Measurements from ENCODE around the gene MLC1. TPM values are rescaled to one million over a fixed set of nuclear protein-coding genes. Genes with fewer than 3 reads are reported as not detected.

MLC1 gene
- total RNA-seq, 1 donor from 2014 or later = 1.2 TPM

DNA sequence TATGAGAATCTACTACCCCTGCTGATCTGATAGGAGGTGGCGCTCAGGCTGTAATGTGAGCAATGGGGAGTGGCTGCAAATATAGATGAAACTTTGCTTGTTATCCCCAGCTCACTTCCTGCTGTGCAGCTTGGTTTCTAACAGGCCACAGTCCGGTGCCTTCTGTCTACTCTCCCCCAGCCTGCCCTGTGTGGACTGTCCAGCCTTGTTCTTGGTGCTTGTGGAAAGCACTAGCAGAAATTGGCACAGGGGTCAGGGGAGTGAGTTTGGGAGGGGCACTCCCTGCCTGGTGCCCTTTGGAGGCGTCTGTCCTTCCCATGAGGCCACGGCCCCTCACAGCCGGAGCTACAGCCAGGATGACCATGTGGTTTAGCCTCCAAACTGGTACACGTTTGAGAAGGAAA, 18.9 kb upstream of the MLC1 start:
- no peaks in the 10 kb centered on the region for H3K36me3 Mint-ChIP-seq (ENCODE audit: low read depth, unreplicated experiment)

GRCh38 chr22:50102946-50103345, 17.7 kb upstream of the MLC1 start:
- Mint-ChIP-seq H3K4me3 (ENCODE audit: unreplicated experiment) (no peak overlapping the region), H3K4me1 (ENCODE audit: unreplicated experiment) (peaks cover 4% of the 10 kb centered on the region), H3K9me3 (ENCODE audit: unreplicated experiment) (no peaks in the 10 kb centered on the region), H3K27ac (ENCODE audit: unreplicated experiment) (no peak overlapping the region), H3K27me3 (ENCODE audit: unreplicated experiment) (peaks cover 4% of the 10 kb centered on the region), H3K36me3 (ENCODE audit: low read depth, unreplicated experiment) (no peaks in the 10 kb centered on the region)
- no peak for DNase-seq (ENCODE audit: low spot score)
- TF ChIP-seq, protein P1, sequence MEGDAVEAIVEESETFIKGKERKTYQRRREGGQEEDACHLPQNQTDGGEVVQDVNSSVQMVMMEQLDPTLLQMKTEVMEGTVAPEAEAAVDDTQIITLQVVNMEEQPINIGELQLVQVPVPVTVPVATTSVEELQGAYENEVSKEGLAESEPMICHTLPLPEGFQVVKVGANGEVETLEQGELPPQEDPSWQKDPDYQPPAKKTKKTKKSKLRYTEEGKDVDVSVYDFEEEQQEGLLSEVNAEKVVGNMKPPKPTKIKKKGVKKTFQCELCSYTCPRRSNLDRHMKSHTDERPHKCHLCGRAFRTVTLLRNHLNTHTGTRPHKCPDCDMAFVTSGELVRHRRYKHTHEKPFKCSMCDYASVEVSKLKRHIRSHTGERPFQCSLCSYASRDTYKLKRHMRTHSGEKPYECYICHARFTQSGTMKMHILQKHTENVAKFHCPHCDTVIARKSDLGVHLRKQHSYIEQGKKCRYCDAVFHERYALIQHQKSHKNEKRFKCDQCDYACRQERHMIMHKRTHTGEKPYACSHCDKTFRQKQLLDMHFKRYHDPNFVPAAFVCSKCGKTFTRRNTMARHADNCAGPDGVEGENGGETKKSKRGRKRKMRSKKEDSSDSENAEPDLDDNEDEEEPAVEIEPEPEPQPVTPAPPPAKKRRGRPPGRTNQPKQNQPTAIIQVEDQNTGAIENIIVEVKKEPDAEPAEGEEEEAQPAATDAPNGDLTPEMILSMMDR (IDR thresholded peaks at IDR 0.05; ENCODE audit: unreplicated experiment) = no peak

More for the DNA sequence above, 18.9 kb upstream of the MLC1 start:
- DNase-seq (ENCODE audit: low spot score) = no peak
- no peak overlapping the region for H3K27ac Mint-ChIP-seq (ENCODE audit: unreplicated experiment)
- TF ChIP-seq, protein P1 (IDR thresholded peaks at IDR 0.05; ENCODE audit: unreplicated experiment) = no peak
- H3K9me3 Mint-ChIP-seq (ENCODE audit: unreplicated experiment) = no peaks in the 10 kb centered on the region
- H3K4me3 Mint-ChIP-seq (ENCODE audit: unreplicated experiment) = no peak overlapping the region
- H3K4me1 Mint-ChIP-seq (ENCODE audit: unreplicated experiment) = peaks cover 4% of the 10 kb centered on the region
- peaks cover 4% of the 10 kb centered on the region for H3K27me3 Mint-ChIP-seq (ENCODE audit: unreplicated experiment)

GRCh38 chr22:50101870-50102565, 16.8 kb upstream of the MLC1 start:
- TF ChIP-seq, protein P1 (IDR thresholded peaks at IDR 0.05; ENCODE audit: unreplicated experiment) = no peak
- Mint-ChIP-seq H3K4me1 (ENCODE audit: unreplicated experiment) (peaks cover 4% of the 10 kb centered on the region), H3K9me3 (ENCODE audit: unreplicated experiment) (no peaks in the 10 kb centered on the region), H3K36me3 (ENCODE audit: low read depth, unreplicated experiment) (no peaks in the 10 kb centered on the region), H3K4me3 (ENCODE audit: unreplicated experiment) (no peak overlapping the region), H3K27me3 (ENCODE audit: unreplicated experiment) (peaks cover 4% of the 10 kb centered on the region), H3K27ac (ENCODE audit: unreplicated experiment) (no peak overlapping the region)
- no peak for DNase-seq (ENCODE audit: low spot score)

DNA sequence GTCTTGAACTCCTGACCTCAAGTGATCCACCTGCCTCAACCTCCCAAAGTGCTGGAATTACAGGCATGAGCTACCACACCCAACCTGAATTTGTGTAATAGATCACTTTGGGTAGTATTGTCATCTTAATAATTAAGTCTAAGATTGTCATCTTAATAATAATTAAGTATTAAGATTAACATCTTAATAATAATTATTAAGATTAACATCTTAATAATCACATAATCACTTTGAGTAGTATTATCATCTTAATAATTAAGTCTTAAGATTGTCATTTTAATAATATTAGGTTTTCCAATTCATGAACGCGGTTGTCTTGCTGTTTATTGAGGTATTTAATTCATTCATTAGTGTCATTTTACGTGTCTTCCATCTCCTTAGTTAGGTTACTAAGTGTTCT, 12.8 kb upstream of the MLC1 start:
- H3K4me1 Mint-ChIP-seq (ENCODE audit: unreplicated experiment) = peaks cover 4% of the 10 kb centered on the region
- H3K27me3 Mint-ChIP-seq (ENCODE audit: unreplicated experiment) = peaks cover 4% of the 10 kb centered on the region
- H3K9me3 Mint-ChIP-seq (ENCODE audit: unreplicated experiment) = no peaks in the 10 kb centered on the region

DNA sequence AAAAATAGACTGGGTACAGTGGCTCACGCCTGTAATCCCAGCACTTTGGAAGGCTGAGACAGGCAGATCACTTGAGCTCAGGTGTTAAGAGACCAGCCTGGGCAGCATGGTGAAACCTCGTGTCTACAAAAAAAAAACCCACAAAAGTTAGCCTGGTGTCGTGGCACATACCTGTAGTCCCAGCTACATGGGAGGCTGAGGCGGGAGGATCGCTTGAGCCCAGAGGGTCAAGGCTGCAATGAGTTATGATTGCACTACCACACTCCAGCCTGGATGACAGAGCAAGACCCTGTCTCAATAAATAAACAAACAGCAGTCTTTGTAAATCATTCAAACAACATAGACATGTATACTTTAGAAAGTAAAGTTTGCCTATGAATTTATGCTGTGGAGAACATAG, 7.1 kb upstream of the MLC1 start:
- Mint-ChIP-seq H3K9me3 (ENCODE audit: unreplicated experiment) (peaks cover 3% of the 10 kb centered on the region), H3K27me3 (ENCODE audit: unreplicated experiment) (peaks cover 5% of the 10 kb centered on the region), H3K36me3 (ENCODE audit: low read depth, unreplicated experiment) (no peaks in the 10 kb centered on the region), H3K4me3 (ENCODE audit: unreplicated experiment) (no peak overlapping the region), H3K4me1 (ENCODE audit: unreplicated experiment) (no peaks in the 10 kb centered on the region), H3K27ac (ENCODE audit: unreplicated experiment) (no peak overlapping the region)
- no peak for DNase-seq (ENCODE audit: low spot score)
- TF ChIP-seq, protein P1 (IDR thresholded peaks at IDR 0.05; ENCODE audit: unreplicated experiment) = no peak

More for the DNA sequence above, 12.8 kb upstream of the MLC1 start:
- Mint-ChIP-seq H3K4me3 (ENCODE audit: unreplicated experiment) (no peak overlapping the region), H3K27ac (ENCODE audit: unreplicated experiment) (no peak overlapping the region), H3K36me3 (ENCODE audit: low read depth, unreplicated experiment) (no peaks in the 10 kb centered on the region)
- DNase-seq (ENCODE audit: low spot score) = no peak
- TF ChIP-seq, protein P1 (IDR thresholded peaks at IDR 0.05; ENCODE audit: unreplicated experiment) = no peak

Measured in endothelial cell (in vitro differentiated cells).